Activated CD4-positive, alpha-beta memory T cell treated with anti-CD3 and anti-CD28 coated beads for 36 hours (primary cell): ENCODE results near the gene WLS. TPM values are rescaled to one million over a fixed set of nuclear protein-coding genes. Genes with fewer than 3 reads are reported as not detected.

Experiments used
- CTCF ChIA-PET: fragments of 350-600 bp; sonication (Branson Sonifier 250); formaldehyde crosslinking; loops from one replicate; lab custom pipeline; 2021; ENCODE audit warnings: antibody characterized with exemption, inconsistent platforms; lab: Charles Lee
- POLR2A ChIA-PET: fragments of 350-600 bp; sonication (Branson Sonifier 250); formaldehyde crosslinking; loops from one replicate; lab custom pipeline; 2021; ENCODE audit warnings: antibody characterized with exemption; lab: Charles Lee
- DNase-seq: peaks from one replicate; pipeline ENCODE4 v3.0.0-alpha.2; 2020
- H3K27ac Mint-ChIP-seq: one replicate; pipeline ENCODE4 v1.8.0; 2021; ENCODE audit warnings: mixed read lengths
- H3K27me3 Mint-ChIP-seq: one replicate; pipeline ENCODE4 v1.8.0; 2021; ENCODE audit warnings: mixed read lengths
- H3K36me3 Mint-ChIP-seq: one replicate; pipeline ENCODE4 v1.8.0; 2021; ENCODE audit warnings: mixed read lengths
- H3K4me1 Mint-ChIP-seq: one replicate; pipeline ENCODE4 v1.8.0; 2021; ENCODE audit warnings: low read depth, mixed read lengths
- H3K4me3 Mint-ChIP-seq: one replicate; pipeline ENCODE4 v1.8.0; 2021; ENCODE audit warnings: mild to moderate bottlenecking, mixed read lengths
- H3K9me3 Mint-ChIP-seq: one replicate; pipeline ENCODE4 v1.8.0; 2021; ENCODE audit warnings: mixed read lengths
- intact Hi-C: fragments of 100-400 bp; cut with micrococcal nuclease; formaldehyde crosslinking; loops from one replicate; pipeline ENCODE4 v1.15.1; 2023
- total RNA-seq, 2 experiments: library from RNA; stranded (reverse); gene quantifications; one replicate each; pipeline ENCODE4 v1.2.3, GENCODE V29; 2021

WLS gene
- total RNA-seq, 2 experiments from 2014 or later, result not detected

- H3K27ac Mint-ChIP-seq, result no peak overlapping the region
- H3K4me1 Mint-ChIP-seq, result peaks cover 6% of the 10 kb centered on the region
- H3K36me3 Mint-ChIP-seq, result no peaks in the 10 kb centered on the region
- no peaks in the 10 kb centered on the region for H3K9me3 Mint-ChIP-seq
- intact Hi-C loops, result no loop called here
- no peak overlapping the region for H3K4me3 Mint-ChIP-seq
- no peak for DNase-seq
- peaks cover 1% of the 10 kb centered on the region for H3K27me3 Mint-ChIP-seq
- POLR2A ChIA-PET, result no interaction called here
- CTCF ChIA-PET, result interaction anchor here (0.8 to 3.6 kb wide), 3 partner anchors 7 to 350 kb away, joined by 5 to 27 read pairs (median 12); no protein-coding TSS in a partner anchor
These were observed 117.0 kb downstream of the WLS start for GRCh38 chr1:68115308-68115707.

DNA sequence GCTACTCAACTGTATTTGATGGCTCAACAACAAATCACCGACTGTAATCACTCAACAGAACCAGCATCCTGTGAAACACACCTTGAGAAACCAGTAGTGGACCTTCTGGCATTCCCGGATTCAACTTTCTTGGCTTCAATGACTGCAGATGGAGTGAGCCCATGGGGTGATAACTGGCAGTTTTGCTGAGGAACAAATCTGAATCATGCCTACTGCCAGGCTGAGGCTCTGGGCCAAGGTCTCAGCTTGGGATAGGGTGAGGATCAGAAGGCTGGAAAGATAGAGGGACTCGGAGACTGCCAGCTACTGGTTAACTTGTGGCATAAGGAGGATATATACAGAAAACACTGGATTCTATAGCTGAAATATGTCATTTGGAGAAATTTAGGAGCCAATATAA is 118.4 kb downstream of the WLS start:
- Mint-ChIP-seq H3K27me3 (peaks cover 1% of the 10 kb centered on the region), H3K36me3 (no peaks in the 10 kb centered on the region), H3K4me3 (no peak overlapping the region), H3K4me1 (peaks cover 6% of the 10 kb centered on the region), H3K27ac (no peak overlapping the region), H3K9me3 (no peaks in the 10 kb centered on the region)
- CTCF ChIA-PET, result interaction anchor here (0.7 kb wide), 1 partner anchor 346 kb away, joined by 3 read pairs; no protein-coding TSS in a partner anchor
- no peak for DNase-seq
- POLR2A ChIA-PET, result no interaction called here
- intact Hi-C loops, result loop anchor here (5.0 kb wide), 1 partner anchor 262 kb away; no protein-coding TSS in a partner anchor

DNA sequence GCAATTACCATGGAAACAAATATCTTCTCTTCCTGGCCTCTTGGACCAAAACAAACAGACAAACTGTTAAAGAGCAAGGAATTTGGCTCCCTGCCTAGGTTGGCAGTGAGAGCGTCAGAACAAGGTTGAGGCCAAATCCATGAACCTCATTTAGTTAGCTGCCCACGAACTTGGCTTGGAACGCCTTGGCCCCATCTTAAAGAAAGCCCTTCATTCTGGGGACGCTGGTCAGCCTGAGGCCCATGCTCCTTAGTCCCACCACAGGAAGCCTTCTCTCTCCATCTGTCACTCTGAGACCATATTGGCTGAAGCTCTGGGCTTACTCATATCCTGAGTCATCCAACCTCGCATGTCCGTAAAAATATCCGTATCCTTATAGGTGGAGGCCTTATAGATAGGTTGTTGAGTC is 119.5 kb downstream of the WLS start:
- intact Hi-C loops, result loop anchor here (5.0 kb wide), 1 partner anchor 261 kb away; no protein-coding TSS in a partner anchor
- Mint-ChIP-seq H3K9me3 (no peaks in the 10 kb centered on the region), H3K4me3 (no peak overlapping the region), H3K27me3 (no peaks in the 10 kb centered on the region), H3K4me1 (peaks cover 6% of the 10 kb centered on the region), H3K36me3 (no peaks in the 10 kb centered on the region), H3K27ac (no peak overlapping the region)
- CTCF ChIA-PET, result no interaction called here
- POLR2A ChIA-PET, result no interaction called here
- no peak for DNase-seq

- ChIA-PET CTCF (interaction anchor here (0.6 kb wide), 1 partner anchor 8 kb away, joined by 3 read pairs; no protein-coding TSS in a partner anchor), POLR2A (no interaction called here)
- Mint-ChIP-seq H3K4me1 (peaks cover 4% of the 10 kb centered on the region), H3K27ac (no peak overlapping the region), H3K4me3 (no peak overlapping the region), H3K27me3 (no peaks in the 10 kb centered on the region), H3K36me3 (no peaks in the 10 kb centered on the region), H3K9me3 (no peaks in the 10 kb centered on the region)
- intact Hi-C loops, result loop anchor here (5.0 kb wide), 1 partner anchor 259 kb away; no protein-coding TSS in a partner anchor
- no peak for DNase-seq
These were observed 120.5 kb downstream of the WLS start for GRCh38 chr1:68111519-68112436.

DNA sequence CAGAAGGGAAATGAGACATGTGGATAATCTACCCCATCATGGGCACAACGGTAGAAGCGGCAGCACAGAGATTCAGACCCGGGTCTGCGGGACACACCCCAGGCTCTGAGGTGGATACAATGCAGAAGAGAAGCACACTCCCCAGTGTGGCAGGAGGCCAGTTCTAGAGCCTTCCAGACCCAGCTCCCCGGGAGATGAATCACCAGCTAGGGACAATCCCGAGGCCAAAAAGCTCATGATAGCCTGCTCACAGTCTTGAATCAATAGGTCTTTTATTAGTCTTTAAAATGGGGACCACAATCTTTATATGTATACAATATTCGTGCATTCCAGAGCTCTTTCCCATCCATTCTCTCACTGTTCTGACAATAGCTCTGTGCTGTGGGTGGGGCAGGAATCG is 124.6 kb downstream of the WLS start:
- Mint-ChIP-seq H3K36me3 (no peaks in the 10 kb centered on the region), H3K27ac (no peak overlapping the region), H3K9me3 (no peaks in the 10 kb centered on the region), H3K27me3 (no peaks in the 10 kb centered on the region), H3K4me3 (no peak overlapping the region), H3K4me1 (no peaks in the 10 kb centered on the region)
- intact Hi-C loops, result no loop called here
- DNase-seq, result no peak
- ChIA-PET POLR2A (no interaction called here), CTCF (interaction anchor here (1.3 to 3.3 kb wide), 2 partner anchors 9 to 13 kb away, joined by 3 to 27 read pairs; no protein-coding TSS in a partner anchor)

- CTCF ChIA-PET, result interaction anchor here (1.0 kb wide), 1 partner anchor 13 kb away, joined by 3 read pairs; no protein-coding TSS in a partner anchor
- no peak overlapping the region for H3K4me3 Mint-ChIP-seq
- no peak overlapping the region for H3K27ac Mint-ChIP-seq
- POLR2A ChIA-PET, result no interaction called here
- H3K4me1 Mint-ChIP-seq, result no peaks in the 10 kb centered on the region
- DNase-seq, result no peak
- no peaks in the 10 kb centered on the region for H3K9me3 Mint-ChIP-seq
- no peaks in the 10 kb centered on the region for H3K27me3 Mint-ChIP-seq
- no peaks in the 10 kb centered on the region for H3K36me3 Mint-ChIP-seq
- intact Hi-C loops, result no loop called here
These were observed 128.3 kb downstream of the WLS start for GRCh38 chr1:68103884-68104554.

- no peak overlapping the region for H3K4me3 Mint-ChIP-seq
- CTCF ChIA-PET, result interaction anchor here (1.0 kb wide), 1 partner anchor 14 kb away, joined by 3 read pairs; no protein-coding TSS in a partner anchor
- no peak for DNase-seq
These were observed 129.2 kb downstream of the WLS start for GRCh38 chr1:68103011-68103545.

GRCh38 chr1:68101829-68102228 is 130.5 kb downstream of the WLS start:
- no peaks in the 10 kb centered on the region for H3K9me3 Mint-ChIP-seq
- intact Hi-C loops, result no loop called here
- CTCF ChIA-PET, result no interaction called here

More at GRCh38 chr1:68103011-68103545, 129.2 kb downstream of the WLS start:
- Mint-ChIP-seq H3K27me3 (no peaks in the 10 kb centered on the region), H3K4me1 (no peaks in the 10 kb centered on the region), H3K9me3 (no peaks in the 10 kb centered on the region), H3K36me3 (no peaks in the 10 kb centered on the region), H3K27ac (no peak overlapping the region)
- intact Hi-C loops, result no loop called here
- POLR2A ChIA-PET, result no interaction called here

GRCh38 chr1:68100571-68100970 is 131.8 kb downstream of the WLS start:
- CTCF ChIA-PET, result no interaction called here
- no peak overlapping the region for H3K4me3 Mint-ChIP-seq

More at GRCh38 chr1:68101829-68102228, 130.5 kb downstream of the WLS start:
- POLR2A ChIA-PET, result no interaction called here
- H3K27me3 Mint-ChIP-seq, result peaks cover 2% of the 10 kb centered on the region
- no peaks in the 10 kb centered on the region for H3K4me1 Mint-ChIP-seq
- no peak overlapping the region for H3K27ac Mint-ChIP-seq
- H3K4me3 Mint-ChIP-seq, result no peak overlapping the region
- DNase-seq, result no peak
- H3K36me3 Mint-ChIP-seq, result no peaks in the 10 kb centered on the region

DNA sequence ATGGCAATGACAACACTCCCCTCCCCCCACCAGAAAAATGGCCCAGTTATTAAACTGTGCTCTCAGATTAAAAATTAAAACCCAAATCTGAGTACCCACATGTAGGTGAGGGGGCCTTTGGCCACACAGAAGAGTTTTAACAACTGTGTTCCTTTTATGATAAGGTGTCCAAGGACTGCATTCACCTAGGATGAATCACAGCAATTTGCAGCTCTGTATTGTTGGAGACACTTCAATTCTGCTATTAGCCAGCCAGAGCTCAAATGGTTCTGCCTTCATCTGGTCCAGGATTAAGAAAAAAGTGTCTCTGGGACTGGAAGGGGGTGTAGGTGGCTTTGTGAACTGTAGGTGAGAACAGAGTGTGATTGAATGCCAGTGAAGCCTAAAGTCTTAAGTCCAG is 138.6 kb downstream of the WLS start:
- peaks cover 2% of the 10 kb centered on the region for H3K27me3 Mint-ChIP-seq
- no peaks in the 10 kb centered on the region for H3K36me3 Mint-ChIP-seq
- DNase-seq, result no peak
- intact Hi-C loops, result no loop called here
- ChIA-PET POLR2A (no interaction called here), CTCF (interaction anchor here (3.2 kb wide), 1 partner anchor 23 kb away, joined by 11 read pairs; no protein-coding TSS in a partner anchor)
- no peak overlapping the region for H3K27ac Mint-ChIP-seq
- no peaks in the 10 kb centered on the region for H3K9me3 Mint-ChIP-seq
- no peak overlapping the region for H3K4me3 Mint-ChIP-seq
- H3K4me1 Mint-ChIP-seq, result no peaks in the 10 kb centered on the region

More at GRCh38 chr1:68100571-68100970, 131.8 kb downstream of the WLS start:
- POLR2A ChIA-PET, result no interaction called here
- Mint-ChIP-seq H3K4me1 (no peaks in the 10 kb centered on the region), H3K27me3 (peaks cover 2% of the 10 kb centered on the region), H3K36me3 (no peaks in the 10 kb centered on the region), H3K9me3 (no peaks in the 10 kb centered on the region), H3K27ac (no peak overlapping the region)
- DNase-seq, result no peak
- intact Hi-C loops, result no loop called here

DNA sequence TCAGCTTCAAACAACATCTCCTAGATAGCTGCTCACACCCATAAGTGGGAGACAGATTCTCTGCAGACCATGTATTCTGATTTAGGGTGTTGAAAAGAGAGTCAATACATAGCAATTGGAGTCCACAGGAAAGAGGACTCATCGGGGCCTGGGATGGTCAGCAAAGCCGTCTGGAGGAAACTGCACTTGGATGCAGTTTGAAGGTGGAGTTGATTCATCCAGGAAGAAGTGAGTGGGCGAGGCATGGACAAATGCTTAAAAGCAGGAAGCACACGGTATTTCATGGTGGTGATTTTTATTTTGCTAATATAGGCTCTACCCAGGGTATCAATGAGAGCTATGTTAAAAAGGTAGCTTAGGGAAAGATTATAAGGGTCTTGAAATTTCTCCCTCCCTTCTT is 145.1 kb downstream of the WLS start:
- H3K4me3 Mint-ChIP-seq, result no peak overlapping the region

DNA sequence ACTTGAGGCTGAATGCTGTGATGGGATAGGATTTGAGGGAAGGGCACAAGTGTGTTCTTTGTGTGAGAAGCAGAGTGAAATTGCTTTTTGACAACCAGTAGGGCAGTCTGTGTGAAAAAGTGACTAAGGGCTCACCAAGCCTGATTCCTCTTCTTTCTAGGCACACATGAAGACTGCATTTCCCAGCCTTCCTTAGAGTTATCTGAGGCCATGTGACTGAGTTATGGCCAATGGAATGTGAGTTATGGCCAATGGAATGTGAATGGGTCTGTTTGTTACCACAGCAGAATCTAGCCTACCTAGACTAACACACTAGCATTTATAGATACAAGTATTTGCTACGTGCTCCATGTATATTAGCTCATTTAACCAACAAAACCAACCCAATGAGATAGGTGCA is 146.6 kb downstream of the WLS start:
- no peak for DNase-seq
- ChIA-PET CTCF (no interaction called here), POLR2A (no interaction called here)
- H3K36me3 Mint-ChIP-seq, result no peaks in the 10 kb centered on the region
- H3K9me3 Mint-ChIP-seq, result peaks cover 7% of the 10 kb centered on the region
- no peak overlapping the region for H3K4me3 Mint-ChIP-seq
- H3K27me3 Mint-ChIP-seq, result peaks cover 1% of the 10 kb centered on the region
- H3K4me1 Mint-ChIP-seq, result no peaks in the 10 kb centered on the region
- H3K27ac Mint-ChIP-seq, result no peak overlapping the region
- intact Hi-C loops, result no loop called here

More for the DNA sequence above, 145.1 kb downstream of the WLS start:
- no peaks in the 10 kb centered on the region for H3K36me3 Mint-ChIP-seq
- peaks cover 7% of the 10 kb centered on the region for H3K9me3 Mint-ChIP-seq
- no peaks in the 10 kb centered on the region for H3K4me1 Mint-ChIP-seq
- ChIA-PET CTCF (no interaction called here), POLR2A (no interaction called here)
- intact Hi-C loops, result no loop called here
- peaks cover 1% of the 10 kb centered on the region for H3K27me3 Mint-ChIP-seq
- no peak for DNase-seq
- H3K27ac Mint-ChIP-seq, result no peak overlapping the region
